Stimulated activated CD4-positive, alpha-beta T cell treated with anti-CD3 and anti-CD28 coated beads, Interleukin-2, amount 100 ng/mL, for 48 hours (primary cell): ENCODE measurements around the gene GREM2.

Source experiments
- DNase-seq, 2 donors: peaks; one replicate each; pipeline ENCODE4 v3.0.0-alpha.2; 2020

The GREM2 gene

DNA sequence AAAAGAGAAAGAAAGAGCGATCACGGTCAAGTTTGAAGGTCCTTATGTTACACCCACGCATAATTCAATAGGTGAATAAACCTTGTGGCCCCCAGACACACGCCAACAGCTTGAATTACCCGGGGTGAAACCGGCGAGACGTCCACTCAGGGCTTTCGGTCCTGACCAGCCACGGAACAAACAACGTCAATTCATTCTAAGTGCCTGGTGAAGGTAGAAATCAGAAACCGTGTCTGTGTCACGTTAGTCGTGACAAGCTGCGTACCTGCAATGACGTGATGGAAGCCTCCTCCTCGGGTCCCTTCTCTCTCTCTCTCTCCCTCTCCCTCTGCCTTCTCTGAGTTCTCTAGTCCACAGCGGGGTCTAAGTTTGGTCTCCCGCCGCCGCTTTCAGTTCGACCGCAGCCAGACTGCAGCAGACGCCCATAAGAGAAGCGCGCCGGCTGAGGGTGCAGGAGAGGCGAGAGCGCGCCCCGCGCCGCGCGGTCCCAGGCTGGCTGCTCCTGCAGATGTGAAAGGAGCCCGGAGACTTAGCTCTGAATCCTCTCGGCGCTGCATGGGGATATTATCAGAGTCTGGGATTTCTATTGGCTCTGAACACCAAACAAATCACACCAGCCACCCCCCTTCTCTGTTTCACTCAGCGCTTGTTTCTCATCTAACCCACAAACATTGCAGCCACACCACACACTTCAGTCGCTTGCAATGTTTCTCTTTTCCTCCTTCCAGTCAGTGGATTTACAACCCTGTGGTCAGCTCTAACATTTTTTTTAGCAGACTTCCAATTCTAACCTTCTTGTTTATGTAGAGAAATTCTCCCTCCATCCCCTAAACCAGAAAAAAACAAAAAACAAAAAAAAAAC, at the start of gene GREM2:
TSS of gene GREM2 (minus strand) at position 537 of the 862 bp plus-strand sequence. CDS start 118,680 bp downstream, outside the sequence.
- DNase-seq = peak; percentile 11 to 16

GRCh38 chr1:240658312-240658960, 46.5 kb upstream of the GREM2 start:
- no peak for DNase-seq

DNA sequence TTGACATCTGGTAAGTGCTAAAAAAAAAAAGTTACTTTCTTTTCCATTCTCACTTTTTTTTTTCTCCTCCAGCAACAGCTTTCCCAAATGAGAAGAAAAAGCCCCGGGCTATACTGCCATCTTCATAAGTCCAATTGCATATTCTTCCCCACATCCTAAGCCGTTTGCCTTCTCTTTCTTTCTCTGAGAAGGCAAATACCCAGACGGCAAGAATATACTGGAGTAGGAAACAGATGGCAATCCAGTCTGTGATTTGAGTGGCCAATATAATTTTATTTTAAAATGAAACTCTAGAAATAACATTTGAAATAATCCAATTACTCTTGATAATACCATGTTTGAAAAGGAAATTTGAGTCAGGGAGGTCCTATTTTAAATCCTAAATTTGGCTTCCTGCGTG, 44.6 kb upstream of the GREM2 start:
- DNase-seq = no peak

DNA sequence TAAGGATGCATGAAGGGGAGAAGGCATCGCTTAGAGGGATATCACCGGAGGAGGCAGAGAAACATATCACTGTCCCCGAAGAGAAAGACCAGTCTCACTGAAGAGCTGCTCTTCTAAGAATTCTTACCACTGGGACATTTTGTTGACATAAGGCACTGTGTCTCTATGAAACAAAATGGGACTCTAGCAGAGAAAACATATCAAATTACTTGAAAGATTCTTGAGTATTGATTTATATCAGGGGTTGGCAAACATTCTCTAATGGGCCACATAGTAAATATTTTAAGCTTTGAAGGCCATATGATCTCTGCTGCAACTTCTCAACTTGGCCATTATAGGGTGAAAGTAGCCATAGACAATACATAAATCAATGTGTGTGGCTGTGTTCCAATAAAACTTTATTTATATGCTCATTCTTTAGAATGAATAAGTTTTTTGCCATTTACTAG, 41.0 kb upstream of the GREM2 start:
- DNase-seq = no peak

GRCh38 chr1:240652549-240652948, 40.6 kb upstream of the GREM2 start:
- DNase-seq = no peak

- no peak for DNase-seq
These were observed 38.9 kb upstream of the GREM2 start for GRCh38 chr1:240650877-240651276.

- no peak for DNase-seq
These were observed 38.1 kb upstream of the GREM2 start for GRCh38 chr1:240649733-240650721.

- DNase-seq = no peak
These were observed 34.8 kb upstream of the GREM2 start for GRCh38 chr1:240646571-240647240.

DNA sequence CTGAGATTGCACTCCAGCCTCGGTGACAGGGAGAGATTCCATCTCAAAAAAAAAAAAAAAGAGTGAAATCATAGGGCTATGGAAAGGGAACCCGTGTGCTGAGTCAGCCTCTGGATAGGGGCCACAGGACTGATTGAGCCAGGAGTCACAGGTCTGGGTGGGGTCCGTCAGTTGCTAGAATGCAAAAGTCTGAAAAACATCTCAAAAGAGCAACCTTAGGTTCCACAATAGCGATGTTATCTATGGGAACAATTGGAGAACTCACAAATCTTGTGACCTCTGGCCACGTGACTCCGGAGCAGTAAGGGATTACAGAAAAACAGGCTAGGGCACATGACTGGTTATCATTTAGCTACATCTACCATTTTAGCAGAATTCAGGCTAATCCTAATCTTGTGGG, 32.8 kb upstream of the GREM2 start:
- DNase-seq = no peak

GRCh38 chr1:240635466-240636256, 23.7 kb upstream of the GREM2 start:
- DNase-seq = no peak

GRCh38 chr1:240630409-240630808, 18.5 kb upstream of the GREM2 start:
- DNase-seq = no peak

- DNase-seq = no peak
These were observed 9.3 kb upstream of the GREM2 start for GRCh38 chr1:240621249-240621648.

- no peak for DNase-seq
These were observed 8.1 kb upstream of the GREM2 start for GRCh38 chr1:240619906-240620621.

DNA sequence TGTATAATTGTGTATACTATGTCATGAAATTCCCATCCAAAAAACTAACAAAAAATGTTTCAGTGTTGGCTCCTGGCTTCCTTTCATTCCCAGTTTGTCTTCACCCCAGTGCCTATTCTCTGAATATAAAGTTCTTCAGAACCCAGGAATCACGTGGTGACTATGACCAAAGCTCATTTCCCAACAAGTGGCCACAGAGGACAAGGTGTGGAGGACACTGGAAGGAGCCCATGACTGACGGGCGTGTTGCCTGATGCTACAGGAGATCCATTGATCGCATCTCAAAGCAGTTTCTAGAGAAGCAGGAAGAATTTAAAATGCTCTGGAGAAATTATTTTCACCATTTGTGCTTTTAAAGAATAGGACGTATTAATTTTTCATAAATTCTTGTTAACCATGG, 7.4 kb upstream of the GREM2 start:
- no peak for DNase-seq

- no peak for DNase-seq
These were observed 7.0 kb upstream of the GREM2 start for GRCh38 chr1:240618946-240619345.

DNA sequence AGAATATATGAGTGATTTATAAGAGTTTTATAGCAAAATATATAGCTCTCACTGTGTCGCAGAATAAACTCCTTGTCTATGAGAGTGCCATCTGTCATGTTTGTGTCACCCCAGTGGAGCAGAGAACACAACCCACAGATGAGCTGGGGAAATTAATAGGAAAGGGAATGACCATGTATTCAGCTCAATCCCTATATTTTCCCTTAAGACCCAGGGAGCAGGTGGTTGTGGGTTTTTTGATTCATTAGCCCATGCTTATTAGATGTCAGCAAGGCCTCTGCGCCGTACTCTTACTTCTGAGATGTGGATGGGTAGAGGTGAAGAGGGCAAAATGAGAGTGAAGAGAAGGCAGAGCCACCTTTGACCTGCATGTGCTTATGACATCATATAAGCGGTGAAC, 4.1 kb upstream of the GREM2 start:
- DNase-seq = no peak

GRCh38 chr1:240613356-240614142, 1.6 kb upstream of the GREM2 start:
- DNase-seq = no peak

DNA sequence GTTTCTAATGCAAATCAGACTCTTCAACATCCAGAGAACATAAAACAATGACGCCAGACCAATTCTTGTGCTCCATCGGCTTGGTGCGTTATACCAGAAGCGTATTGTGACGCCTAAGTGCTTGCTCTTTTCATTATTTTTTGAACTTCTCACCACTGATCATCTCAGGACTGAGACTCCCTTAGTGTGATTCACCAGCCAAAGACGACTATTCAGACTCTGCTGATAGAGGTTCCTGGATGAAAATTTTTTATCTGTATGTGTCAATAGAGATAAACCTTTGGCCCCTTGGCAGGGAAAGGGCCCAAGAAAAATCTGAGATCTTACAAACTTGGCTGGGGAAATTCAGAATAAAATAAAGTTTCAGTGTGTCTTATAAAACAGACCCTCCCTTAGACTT, 856 bp upstream of the GREM2 start:
- no peak for DNase-seq

- DNase-seq = no peak
These were observed 732 bp downstream of the GREM2 start for GRCh38 chr1:240611228-240611618.

DNA sequence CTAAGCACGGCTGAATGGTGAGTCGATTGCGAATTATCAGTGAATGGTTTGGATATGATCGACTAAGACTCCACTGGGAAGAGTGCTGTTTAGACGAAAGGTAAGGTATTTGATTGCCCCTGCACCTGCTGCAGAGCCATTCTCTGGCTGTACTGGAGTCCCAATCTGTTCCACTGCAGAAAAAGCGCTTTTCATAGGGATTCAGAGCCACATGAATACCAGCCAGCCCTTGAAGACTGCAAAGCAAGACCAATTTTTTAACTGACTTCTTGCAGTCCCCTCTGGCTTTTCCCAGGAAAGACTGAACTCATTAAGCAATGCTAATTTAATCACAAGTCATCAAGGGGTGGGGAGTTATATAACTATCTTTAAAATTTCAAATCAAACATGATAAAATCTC, 1.3 kb downstream of the GREM2 start:
- DNase-seq = no peak
